ENCODE data around the gene MLPH.
"Not testable (repeated sequence)": the region's sequence is repeated elsewhere in the genome, so short reads cannot be mapped to it uniquely, and the experiment has no call there.

The MLPH gene

GRCh38 chr2:237459226-237459625, 27.8 kb upstream of the MLPH start:
- DNase-seq, result no peak

- DNase-seq, result no peak
Observed at GRCh38 chr2:237459741-237460174, 27.3 kb upstream of the MLPH start.

GRCh38 chr2:237464757-237465391, 22.2 kb upstream of the MLPH start:
- no peak for DNase-seq

GRCh38 chr2:237465515-237466148, 21.4 kb upstream of the MLPH start:
- DNase-seq, result no peak

- no peak for DNase-seq
Observed at GRCh38 chr2:237466211-237466610, 20.8 kb upstream of the MLPH start.

DNA sequence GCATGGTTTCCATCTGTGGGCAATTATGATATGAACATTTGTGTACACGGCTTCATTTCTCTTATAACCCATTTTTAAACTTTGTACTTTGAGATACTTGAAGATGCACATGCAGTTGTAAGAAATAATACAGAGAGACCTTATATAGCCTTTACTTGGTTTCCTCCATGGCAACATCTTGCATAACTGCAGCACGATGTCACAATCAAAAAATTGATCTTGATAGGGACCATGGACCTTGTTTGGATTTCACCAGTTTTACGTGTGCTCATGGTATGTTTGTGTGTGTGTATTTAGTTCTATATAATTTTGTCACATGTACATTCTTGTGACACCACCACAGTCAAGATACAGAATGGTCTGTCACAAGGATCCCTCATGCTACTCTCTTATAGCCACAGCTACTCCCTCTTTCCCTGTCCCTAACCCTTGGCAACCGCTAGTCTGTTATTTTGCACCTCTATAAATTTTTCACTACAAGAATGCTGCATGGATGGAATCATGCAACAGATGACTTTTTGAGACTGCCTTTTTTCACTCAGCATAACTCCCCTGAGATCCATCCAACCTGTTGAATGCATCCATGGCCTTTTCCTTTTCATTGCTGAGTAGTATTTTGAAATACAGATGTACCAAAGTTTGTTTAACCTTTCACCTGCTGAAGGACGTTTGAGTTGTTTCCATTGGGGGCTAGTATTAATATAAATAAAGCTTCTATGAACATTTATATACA, 19.4 kb upstream of the MLPH start:
- DNase-seq, result no peak

DNA sequence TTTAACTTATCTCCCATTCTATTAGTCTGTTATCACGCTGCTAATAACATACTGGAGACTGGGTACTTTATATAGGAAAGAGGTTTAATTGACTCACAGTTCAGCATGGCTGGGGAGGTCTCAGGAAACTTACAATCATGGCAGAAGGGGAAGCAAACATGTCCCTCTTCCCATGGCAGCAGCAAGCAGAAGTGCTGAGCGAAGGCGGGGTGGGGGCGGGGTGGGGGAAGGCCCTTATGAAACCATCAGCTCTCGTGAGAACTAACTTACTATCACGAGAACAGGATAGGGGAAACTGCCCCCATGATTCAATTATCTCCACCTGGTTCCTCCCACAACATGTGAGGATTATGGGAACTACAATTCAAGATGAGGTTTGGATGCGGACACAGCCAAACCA, 17.6 kb upstream of the MLPH start:
- not testable (repeated sequence) for DNase-seq

DNA sequence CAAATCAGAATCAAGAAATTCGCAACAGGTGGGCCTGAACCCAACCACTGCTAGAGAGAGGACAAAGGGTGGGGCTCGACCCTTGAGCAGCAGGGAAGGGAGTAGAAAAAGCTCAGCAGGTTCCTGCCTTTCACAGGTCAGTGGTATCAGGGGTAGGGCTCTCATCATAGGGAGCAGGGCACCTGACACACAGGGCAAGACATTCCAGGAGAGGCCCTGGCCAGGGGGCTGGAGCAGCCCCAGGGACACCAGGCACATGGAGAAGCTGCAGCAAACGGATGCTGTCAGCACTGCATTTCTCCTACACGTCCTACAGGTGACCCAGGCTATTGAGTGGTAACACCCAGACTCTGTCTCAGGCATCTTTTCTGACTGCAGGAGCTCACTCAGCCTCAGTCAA, 17.2 kb upstream of the MLPH start:
- no peak for DNase-seq

DNA sequence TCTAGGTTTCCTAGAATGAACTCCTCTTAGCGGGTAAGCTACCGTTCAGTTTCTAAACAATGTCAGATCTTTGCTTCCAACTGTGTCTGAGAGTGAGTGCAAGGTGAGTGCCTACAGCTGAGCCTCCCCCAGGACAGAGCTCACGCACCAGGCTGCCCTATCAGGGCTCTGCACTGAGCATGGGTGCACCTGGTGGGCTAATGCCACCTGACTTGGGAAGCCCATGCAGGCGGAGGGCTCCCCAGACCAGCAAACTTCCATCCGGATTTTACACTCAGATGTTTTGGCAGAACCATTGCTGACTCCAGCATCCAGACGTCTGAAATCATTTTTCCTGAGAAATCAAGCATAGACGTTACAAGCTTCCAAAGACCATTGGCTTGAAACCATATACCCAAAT, 16.1 kb upstream of the MLPH start:
- DNase-seq, result no peak

- DNase-seq, result peak; percentile 41 to 52
Observed at GRCh38 chr2:237471438-237472186, 15.4 kb upstream of the MLPH start.

DNA sequence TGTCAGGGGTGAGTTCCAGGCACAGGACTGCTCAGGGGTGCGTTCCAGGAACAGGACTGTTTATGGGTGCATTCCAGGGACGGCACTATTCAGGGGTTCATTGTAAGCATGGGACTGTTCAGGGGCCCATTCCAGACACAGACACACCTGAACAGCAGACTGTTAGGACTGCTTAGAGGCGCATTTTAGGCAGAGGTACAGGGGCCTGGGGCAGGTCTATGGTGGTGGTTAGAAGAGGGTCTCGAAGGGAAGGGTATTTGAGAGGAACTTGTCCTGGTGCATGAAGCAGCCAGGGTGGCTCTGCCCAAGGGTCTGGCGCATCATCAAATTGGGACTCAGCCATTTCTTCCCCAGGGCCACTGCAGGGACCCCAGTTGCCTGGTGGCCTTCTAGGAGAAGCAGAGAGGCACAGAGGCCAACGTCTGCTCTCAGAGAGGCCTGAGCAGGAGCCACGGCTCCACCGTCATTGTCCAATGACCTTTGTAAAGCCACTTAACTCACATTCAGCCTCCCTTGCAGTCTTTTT, 14.8 kb upstream of the MLPH start:
- no peak for DNase-seq

GRCh38 chr2:237472909-237473877, 13.9 kb upstream of the MLPH start:
- no peak for DNase-seq

GRCh38 chr2:237473878-237474441, 13.1 kb upstream of the MLPH start:
- DNase-seq, result no peak

DNA sequence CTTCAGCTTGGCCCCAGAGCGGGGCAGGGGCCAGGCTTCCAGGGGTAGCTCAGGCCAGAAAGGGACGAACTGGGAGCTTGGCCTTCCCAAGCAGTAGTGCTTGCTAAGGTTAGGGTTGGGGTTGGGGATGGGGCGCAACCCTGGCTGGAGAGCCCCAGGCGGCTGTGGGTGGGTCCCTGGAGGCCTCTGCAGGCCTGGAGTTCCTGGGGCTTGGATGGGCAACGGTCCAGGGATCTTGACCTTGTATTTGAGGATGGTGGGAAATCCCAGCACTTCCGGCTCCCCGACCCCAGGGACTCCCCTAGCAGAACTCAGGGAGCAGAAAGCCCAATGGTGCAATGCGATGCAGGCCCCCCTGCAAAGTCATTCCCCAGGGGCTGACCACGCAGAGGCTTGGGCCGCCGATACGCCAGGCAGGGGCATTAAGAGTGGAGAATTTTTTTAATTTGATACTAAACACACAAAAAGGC, 12.6 kb upstream of the MLPH start:
- no peak for DNase-seq

DNA sequence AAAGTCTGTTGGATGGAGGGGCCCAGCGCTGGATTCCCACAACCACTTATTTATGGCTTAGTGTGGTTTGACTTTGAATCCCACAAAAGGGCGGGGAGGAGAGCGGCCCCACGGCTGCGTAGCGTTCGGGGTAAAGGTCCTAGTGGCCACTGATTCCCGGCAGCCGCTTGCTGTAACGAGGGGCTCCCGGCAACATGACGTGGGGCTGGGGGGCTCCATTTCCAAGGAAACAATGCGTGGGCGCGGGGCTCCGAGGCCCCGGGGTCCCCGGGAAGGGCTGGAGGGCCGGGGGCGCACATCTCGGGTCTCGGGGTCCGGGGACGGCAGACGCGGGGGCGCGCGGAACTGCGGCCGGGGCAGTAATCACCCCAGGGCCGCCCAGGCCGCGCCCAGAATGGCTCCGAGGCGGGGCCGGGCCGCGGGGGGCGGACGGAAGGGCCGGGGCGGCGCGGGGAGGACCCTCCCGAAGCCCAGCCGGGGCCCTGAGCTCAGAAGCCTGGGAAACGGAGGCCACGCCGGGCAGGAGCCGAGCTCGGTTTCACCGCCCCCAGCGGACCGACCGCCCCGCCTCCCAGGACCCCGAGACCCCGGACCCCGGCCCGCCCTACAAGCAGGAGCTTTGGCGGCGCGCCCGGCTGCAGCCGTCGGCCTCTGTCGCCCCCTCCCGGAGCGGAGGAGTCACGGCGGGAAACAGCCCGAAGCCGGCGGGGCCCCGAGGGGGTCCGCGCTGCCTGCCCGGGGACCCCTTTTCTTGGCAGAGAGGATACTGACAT, 11.9 kb upstream of the MLPH start:
- DNase-seq, result peak; percentile 79 to 85

DNA sequence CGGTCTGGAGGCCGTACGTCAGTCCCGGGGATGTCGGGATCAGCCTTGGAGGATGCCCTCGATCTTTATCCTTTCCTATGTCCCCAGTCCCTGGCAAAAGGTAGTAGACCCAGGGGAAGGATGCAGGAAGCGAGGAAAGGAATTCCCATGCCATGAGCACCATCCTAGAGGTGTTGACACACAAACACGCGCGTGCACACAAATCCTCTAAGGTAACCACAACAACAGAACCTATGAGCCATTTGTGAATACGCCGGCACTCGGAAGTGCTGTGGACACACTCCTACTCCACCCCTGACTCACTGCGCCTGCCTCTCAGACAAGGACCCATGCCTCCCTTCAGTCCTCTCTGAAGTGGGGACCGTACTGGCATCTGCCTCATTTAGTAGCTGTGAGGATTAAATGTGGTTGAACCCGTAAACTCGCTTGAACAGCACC, 11.3 kb upstream of the MLPH start:
- peak; percentile 58 to 62 for DNase-seq

- no peak for DNase-seq
Observed at GRCh38 chr2:237478095-237478494, 9.0 kb upstream of the MLPH start.

GRCh38 chr2:237478979-237479378, 8.1 kb upstream of the MLPH start:
- no peak for DNase-seq

DNA sequence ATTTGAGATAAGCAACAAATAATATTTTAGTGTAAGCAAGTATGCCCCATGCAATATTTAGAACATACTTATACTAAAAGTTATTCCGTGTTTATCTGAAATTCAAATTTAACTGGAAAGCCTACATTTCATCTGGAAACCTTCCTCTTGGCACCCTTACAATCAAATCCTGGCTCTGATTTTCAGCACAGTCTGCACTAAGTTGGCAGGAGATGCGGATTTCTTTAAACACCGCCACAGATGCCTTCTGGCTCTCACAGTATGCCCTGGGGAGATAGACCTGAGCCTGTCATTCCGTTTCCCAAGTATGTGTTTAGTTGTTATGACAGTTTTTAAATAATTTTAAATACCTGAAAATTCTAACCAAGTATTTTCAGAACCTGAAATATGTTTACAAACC, 7.3 kb upstream of the MLPH start:
- no peak for DNase-seq

DNA sequence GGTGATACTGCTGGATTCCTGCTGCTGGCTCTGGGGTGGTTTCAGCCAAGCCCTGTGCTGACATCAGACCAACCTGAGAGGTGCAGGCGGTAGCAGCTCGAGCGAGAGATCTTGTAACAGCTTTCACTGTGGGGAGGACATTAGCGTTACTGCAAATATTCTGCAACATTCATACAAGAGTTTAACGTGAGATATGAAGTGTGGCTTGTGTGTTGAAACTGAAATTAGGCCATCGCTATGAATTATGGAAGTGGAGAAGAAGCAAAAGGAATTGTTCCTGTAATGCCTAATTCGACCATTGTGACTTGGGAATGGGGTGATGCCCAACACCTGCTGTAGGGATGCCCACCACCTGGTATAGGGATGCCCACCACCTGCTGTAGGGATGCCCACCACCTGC, 6.5 kb upstream of the MLPH start:
- DNase-seq, result no peak
